Measurements from ENCODE around the gene ATP5PD. TPM values are rescaled to one million over a fixed set of nuclear protein-coding genes. Genes with fewer than 3 reads are reported as not detected.

The ATP5PD gene
- total and polyA plus RNA-seq, 2 of the 13 experiments (the other 11 are each of a cell fraction or from before 2014, with no cell fraction given) = 158 to 428 TPM

DNA sequence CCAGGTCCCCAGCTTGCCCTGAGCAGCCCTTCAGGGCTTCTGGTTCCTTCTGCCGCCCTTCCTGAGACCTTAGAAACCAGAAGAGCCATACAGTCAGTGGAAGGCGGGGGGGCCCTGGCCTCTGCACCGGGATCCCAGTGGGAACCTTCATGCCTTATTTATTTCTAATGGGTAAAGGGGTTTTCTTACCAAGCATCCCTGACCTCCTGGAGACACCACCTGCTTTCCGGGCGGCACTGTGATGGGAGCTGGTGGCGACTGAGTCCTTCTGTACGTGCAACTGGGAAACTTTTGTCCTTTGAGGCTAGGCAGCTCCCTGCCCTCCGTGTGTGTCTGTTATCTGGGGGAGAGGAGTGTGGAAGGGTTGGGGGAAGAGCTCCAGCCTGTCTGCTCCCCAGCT lies 41.5 kb downstream of the ATP5PD start:
- no peak for DNase-seq (ENCODE audit: low spot score)
- Histone ChIP-seq H3K36me3 (replicated peaks in 1 of 2; ENCODE audit: control insufficient read depth in 1 of 2, insufficient read depth in 2 of 2, low read length in 2 of 2) (peaks cover 0 to 2% of the 10 kb centered on the region in 2 experiments; a peak in 2 of 5 replicates), H3K9ac (ENCODE audit: insufficient read depth, low read depth, low read length) (no peak overlapping the region), H2AFZ (ENCODE audit: low read length) (no peak overlapping the region), H3K27ac (ENCODE audit: extremely low read length, insufficient read depth, low read length) (no peak overlapping the region), H3K4me2 (ENCODE audit: low read depth, low read length) (no peak overlapping the region), H3K4me3 (replicated peaks in 1 of 3; ENCODE audit: insufficient read depth in 1 of 3, low read depth in 2 of 3, low read length in 3 of 3) (no peak overlapping the region), H3K9me3 (ENCODE audit: low read length) (no peaks in the 10 kb centered on the region), H3K27me3 (ENCODE audit: control insufficient read depth in 1 of 2, insufficient read depth in 2 of 2, low read length in 2 of 2) (no peaks in the 10 kb centered on the region; a peak in 1 of 5 replicates), H4K20me1 (ENCODE audit: insufficient read depth, low read length) (no peaks in the 10 kb centered on the region), H3K4me1 (ENCODE audit: insufficient read depth, low read length) (no peaks in the 10 kb centered on the region), H3K79me2 (ENCODE audit: insufficient read depth, low read length) (no peaks in the 10 kb centered on the region)
- POLR2A ChIA-PET = no interaction called here
- 68% methylated on average over 8 of the region's 8 CpGs for WGBS (ENCODE audit: low lambda C conversion rate)
- CTCF ChIA-PET (ENCODE audit: low intra/inter-chr PET ratio, low total read pairs) = no interaction called here
- BruUV-seq (replicated peaks) = no TSS peak
- intact Hi-C loops (cut with micrococcal nuclease; ENCODE audit: unreplicated experiment) (no loop called here), in situ Hi-C loops (cut with HindIII; ENCODE audit: extremely low pct_ligation_motif_present, low pct_unique_long_range_greater_than_20kb) (loop anchor here (5.0 kb wide), 2 partner anchors 43 to 88 kb away; no protein-coding TSS in a partner anchor)
- FAIRE-seq = no peak
- no peak for ATAC-seq
- TF ChIP-seq ZNF644 (CRISPR knock-in tag; IDR thresholded peaks at IDR 0.05; ENCODE audit: low read depth) (no peak), ZNF841 (CRISPR knock-in tag; IDR thresholded peaks at IDR 0.05; ENCODE audit: borderline replicate concordance) (no peak), HDAC1 (CRISPR knock-in tag; IDR thresholded peaks at IDR 0.05) (no peak), ZNF772 (CRISPR knock-in tag; IDR thresholded peaks at IDR 0.05) (no peak), ZSCAN31 (CRISPR knock-in tag; IDR thresholded peaks at IDR 0.05; ENCODE audit: low read depth) (no peak), ZFYVE20 (CRISPR knock-in tag; IDR thresholded peaks at IDR 0.05; ENCODE audit: borderline replicate concordance, low read depth) (no peak), GTF2F1 (IDR thresholded peaks at IDR 0.05; ENCODE audit: low read length) (no peak), EHMT2 (IDR thresholded peaks at IDR 0.05; ENCODE audit: borderline replicate concordance, low read depth, low read length) (no peak), ZNF569 (CRISPR knock-in tag; IDR thresholded peaks at IDR 0.05; ENCODE audit: borderline replicate concordance) (no peak)
- TF ChIP-seq, protein P1, sequence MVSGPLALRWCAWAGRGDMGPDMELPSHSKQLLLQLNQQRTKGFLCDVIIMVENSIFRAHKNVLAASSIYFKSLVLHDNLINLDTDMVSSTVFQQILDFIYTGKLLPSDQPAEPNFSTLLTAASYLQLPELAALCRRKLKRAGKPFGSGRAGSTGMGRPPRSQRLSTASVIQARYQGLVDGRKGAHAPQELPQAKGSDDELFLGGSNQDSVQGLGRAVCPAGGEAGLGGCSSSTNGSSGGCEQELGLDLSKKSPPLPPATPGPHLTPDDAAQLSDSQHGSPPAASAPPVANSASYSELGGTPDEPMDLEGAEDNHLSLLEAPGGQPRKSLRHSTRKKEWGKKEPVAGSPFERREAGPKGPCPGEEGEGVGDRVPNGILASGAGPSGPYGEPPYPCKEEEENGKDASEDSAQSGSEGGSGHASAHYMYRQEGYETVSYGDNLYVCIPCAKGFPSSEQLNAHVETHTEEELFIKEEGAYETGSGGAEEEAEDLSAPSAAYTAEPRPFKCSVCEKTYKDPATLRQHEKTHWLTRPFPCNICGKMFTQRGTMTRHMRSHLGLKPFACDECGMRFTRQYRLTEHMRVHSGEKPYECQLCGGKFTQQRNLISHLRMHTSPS (CRISPR knock-in tag; IDR thresholded peaks at IDR 0.05; ENCODE audit: low read depth) = no peak
